AG10803 (cell line): ENCODE results near the gene BACH2.

Source experiments
- DNase-seq: peaks from one replicate; pipeline ENCODE4 v3.0.0; 2010; ENCODE audit warnings: low read depth
- H3K4me3 ChIP-seq: 2 replicates; pipeline ENCODE4 v1.5.1; 2011; ENCODE audit warnings: mild to moderate bottlenecking, low read length, control low read depth
- TF ChIP-seq, protein P1 (sequence below): conservative IDR thresholded peaks from 2 replicates; pipeline ENCODE4 v1.5.1; 2011; ENCODE audit warnings: mild to moderate bottlenecking, low read length, control low read depth, inconsistent platforms

BACH2 gene

DNA sequence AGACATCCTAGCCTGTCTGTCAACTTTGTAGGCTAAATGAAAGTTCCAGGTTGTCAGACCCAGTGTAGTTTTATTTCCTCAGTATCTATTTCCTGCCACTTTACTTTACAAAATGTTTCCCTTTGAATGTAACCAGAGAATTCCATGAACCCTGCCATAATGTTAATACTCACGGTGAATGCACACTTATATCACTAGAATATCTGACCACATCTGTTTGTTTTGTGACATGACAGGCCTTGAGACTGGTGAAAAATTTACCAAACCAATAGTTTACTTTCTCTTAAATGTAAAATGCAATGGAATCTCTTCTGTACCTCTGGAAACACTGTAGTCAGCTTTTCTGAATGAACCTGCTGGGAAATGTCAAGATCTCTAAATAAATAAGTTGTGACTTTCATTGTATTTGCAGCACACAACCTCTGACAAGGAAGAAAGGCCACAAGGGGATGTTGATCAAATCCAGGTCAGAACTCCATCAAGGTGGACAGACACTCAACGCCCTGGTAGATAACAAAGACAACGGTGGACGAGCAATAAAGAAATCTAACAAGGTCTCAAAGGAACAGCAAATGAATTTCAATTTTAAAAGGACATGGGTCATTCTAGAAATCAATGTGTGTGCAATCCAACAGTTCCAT lies 59.2 kb downstream of the BACH2 start:
- TF ChIP-seq, protein P1, sequence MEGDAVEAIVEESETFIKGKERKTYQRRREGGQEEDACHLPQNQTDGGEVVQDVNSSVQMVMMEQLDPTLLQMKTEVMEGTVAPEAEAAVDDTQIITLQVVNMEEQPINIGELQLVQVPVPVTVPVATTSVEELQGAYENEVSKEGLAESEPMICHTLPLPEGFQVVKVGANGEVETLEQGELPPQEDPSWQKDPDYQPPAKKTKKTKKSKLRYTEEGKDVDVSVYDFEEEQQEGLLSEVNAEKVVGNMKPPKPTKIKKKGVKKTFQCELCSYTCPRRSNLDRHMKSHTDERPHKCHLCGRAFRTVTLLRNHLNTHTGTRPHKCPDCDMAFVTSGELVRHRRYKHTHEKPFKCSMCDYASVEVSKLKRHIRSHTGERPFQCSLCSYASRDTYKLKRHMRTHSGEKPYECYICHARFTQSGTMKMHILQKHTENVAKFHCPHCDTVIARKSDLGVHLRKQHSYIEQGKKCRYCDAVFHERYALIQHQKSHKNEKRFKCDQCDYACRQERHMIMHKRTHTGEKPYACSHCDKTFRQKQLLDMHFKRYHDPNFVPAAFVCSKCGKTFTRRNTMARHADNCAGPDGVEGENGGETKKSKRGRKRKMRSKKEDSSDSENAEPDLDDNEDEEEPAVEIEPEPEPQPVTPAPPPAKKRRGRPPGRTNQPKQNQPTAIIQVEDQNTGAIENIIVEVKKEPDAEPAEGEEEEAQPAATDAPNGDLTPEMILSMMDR: no peak
- no peak for DNase-seq
- H3K4me3 ChIP-seq: no peak overlapping the region

DNA sequence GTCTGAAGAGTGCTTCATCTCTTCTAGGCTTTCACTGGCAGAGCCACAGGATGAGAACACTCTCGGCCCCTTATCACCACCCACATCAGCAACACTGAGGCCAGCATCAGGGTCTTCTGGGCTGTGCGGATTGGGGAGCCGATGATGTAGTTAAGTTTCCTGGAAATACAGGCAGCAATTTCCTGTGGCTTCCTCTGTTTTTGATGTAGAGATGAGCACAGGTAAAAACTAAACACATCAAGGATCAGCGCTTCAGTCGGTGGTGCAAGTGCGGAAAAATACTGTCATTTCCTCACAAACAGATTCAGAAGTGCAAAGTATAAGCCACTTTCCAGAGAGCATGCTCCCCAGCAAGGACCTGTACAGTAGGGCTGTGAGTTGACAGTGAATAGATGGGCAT lies 62.6 kb downstream of the BACH2 start:
- DNase-seq: no peak
- no peak overlapping the region for H3K4me3 ChIP-seq
- TF ChIP-seq, protein P1: no peak

DNA sequence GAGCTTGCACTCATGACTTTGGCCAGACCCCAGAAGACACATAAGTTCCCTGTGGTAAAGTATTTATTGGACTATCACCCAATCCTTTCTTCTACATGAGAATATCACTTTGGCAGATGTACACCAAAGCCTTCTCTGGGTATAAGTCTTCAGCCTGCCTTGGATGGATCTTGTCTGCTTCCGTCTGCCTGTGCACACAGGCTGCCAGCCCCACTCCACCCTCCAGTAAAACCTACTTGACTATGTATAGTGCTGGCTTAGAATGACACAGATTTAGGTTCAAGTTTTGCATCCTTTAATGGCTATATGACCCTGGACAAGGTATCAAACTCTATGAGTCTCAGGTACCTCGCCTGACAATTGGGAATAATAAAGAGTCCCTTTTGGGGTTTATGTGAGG lies 63.4 kb downstream of the BACH2 start:
- H3K4me3 ChIP-seq: no peak overlapping the region
- no peak for DNase-seq
- TF ChIP-seq, protein P1: no peak

DNA sequence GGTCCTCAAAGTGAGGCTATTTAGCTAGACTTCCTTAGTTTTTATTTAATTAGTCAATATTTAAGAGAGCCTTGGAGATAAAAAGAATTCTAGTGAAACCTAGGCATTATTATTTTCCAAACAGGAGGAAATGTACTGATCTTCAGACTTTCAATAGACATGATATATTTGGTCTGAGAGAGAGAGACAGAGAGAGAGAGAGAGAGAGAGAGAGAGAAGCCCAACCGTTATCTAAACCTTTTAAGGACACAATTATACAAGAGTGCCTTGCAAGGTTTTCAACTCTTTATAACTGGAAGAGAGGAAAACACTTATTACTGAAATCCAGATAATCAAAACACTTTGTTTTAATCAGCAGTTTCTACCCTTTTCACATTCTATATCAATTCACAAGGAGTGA lies 64.8 kb downstream of the BACH2 start:
- no peak for DNase-seq
- no peak overlapping the region for H3K4me3 ChIP-seq
- TF ChIP-seq, protein P1: no peak

DNA sequence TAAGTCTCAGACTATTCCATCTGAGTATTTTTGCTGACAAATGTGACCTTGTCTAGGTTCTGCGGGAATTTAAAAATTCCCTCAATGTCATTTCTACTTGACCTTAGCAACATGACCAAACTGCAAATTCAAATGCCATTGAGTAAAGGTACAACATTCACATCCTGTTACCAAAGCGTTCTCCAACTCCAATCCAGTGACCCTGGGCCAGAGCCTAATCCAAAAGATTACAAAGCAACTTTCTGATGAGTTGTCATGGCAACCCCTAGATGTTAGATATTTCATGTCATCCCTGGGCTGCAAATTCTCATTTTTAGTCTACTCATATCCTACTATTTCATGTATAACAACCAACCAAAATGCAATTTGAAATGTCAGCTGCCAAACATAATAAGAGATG lies 65.3 kb downstream of the BACH2 start:
- TF ChIP-seq, protein P1: no peak

DNA sequence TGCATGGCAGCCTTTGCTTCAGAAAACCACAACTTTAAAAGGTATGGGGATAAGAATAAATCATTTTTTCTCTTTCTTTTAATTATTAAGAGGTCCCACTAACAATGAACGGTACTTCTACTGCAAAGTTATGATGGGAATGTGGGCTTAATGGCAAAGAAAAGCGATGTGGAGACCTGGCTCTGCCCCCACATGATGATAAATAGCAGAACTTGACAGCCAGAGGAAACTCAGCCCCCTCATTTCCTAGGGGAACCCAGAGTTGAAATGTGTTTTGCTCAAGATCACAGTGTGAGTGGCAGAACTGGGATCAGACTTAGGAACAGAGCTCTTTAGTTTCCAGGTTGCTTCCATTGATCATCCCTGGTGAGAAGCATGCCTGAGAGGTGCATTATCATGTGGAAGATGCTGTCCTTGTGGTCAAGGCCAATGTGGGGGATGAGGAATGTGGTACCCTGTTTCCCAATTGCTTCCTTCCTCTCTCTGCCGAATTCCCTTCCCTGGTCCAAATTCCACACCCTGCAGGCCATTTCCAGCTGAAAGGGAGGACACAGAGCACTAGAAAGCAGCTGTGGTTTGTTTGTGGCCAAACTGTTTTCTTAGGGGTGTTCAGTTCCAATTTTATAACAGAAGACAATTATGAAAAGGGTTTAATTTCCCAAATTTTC lies 66.0 kb downstream of the BACH2 start:
- TF ChIP-seq, protein P1: no peak
- H3K4me3 ChIP-seq: no peak overlapping the region
- DNase-seq: no peak

More for the DNA sequence above, 65.3 kb downstream of the BACH2 start:
- H3K4me3 ChIP-seq: no peak overlapping the region
- no peak for DNase-seq
